ENCODE measurements around the gene CDH18.
A peak's percentile ranks its signal among the peaks of the same experiment; 100 is the strongest.

The CDH18 gene, protein sequence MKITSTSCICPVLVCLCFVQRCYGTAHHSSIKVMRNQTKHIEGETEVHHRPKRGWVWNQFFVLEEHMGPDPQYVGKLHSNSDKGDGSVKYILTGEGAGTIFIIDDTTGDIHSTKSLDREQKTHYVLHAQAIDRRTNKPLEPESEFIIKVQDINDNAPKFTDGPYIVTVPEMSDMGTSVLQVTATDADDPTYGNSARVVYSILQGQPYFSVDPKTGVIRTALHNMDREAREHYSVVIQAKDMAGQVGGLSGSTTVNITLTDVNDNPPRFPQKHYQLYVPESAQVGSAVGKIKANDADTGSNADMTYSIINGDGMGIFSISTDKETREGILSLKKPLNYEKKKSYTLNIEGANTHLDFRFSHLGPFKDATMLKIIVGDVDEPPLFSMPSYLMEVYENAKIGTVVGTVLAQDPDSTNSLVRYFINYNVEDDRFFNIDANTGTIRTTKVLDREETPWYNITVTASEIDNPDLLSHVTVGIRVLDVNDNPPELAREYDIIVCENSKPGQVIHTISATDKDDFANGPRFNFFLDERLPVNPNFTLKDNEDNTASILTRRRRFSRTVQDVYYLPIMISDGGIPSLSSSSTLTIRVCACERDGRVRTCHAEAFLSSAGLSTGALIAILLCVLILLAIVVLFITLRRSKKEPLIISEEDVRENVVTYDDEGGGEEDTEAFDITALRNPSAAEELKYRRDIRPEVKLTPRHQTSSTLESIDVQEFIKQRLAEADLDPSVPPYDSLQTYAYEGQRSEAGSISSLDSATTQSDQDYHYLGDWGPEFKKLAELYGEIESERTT

DNA sequence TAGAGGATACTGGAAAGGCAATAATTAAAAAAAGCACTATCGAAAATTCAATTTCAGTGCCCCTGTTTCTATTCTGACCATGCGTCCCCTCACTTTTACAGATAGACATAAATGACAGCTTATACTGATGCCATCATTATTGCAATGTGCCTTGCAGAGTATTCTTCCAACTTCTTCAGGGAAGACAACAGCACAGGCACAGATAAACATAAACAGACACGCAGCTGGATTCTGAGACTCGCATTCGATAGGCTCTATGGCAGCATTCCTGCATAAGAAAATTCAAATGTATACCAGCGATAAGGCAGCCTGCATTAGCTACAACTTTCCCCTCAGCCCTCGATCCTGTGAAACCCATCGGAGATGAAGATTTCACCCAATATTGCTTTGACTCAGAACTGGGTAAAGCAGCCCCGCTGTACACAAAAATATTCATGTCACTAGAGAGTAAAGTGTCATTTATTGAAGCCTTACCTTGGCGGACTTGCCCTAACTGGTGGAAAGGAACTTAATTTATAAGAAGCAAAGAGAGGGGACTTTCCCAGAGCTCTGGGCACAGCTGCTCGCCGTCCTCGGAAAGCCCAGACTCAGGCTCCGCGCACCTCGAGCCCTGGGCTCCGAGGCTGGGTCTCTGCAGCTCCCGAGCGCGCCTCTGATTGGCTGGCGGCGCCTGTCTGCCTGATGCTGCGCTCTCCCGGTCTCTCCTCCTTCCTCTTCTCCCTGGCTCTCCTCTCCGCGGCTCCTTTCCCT, at the start of gene CDH18:
CDH18 (minus strand) TSS at position 589 of the 750 bp plus-strand sequence. CDS start 149,214 bp downstream, outside the sequence.
- peak; percentile 78 for DNase-seq (ENCODE audit: low read depth, low spot score)

DNA sequence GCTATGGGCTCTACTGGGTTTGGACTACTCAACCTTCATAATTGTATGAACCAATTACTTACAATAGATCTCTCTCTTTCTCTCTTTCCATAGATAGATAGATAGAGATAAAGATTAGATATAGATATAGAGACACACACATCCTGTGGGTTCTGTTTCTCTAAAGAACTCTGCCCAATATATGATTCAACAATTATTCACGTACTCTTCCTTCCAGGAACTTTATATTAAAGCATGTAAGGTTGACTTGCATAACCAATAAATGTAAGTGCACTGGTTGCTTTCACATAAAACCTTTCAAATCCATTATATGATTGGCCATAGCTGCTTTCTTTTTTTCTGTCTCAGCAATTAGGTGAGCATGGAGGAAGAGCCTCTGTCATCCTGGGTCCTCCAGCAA, 46.7 kb upstream of the CDH18 start:
- DNase-seq (ENCODE audit: low read depth, low spot score) = no peak

DNA sequence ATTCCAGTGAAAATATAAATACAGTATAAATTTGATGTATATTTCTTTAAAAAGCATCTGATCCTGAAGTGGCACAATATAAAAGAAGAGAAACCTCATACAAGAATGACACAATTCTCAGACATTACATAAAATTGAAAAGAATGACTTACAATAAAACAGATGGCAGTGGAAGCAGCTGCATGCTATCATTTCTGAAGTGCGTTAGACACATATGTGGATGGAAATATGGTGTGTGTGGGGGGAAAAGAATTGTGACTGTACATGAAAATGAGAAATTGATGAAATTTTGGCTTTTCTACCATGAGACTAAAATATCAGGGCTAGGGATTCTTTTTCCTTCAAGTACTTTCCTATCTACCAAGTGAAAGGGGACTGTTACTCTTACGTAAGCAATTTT, 45.9 kb upstream of the CDH18 start:
- no peak for DNase-seq (ENCODE audit: low read depth, low spot score)

DNA sequence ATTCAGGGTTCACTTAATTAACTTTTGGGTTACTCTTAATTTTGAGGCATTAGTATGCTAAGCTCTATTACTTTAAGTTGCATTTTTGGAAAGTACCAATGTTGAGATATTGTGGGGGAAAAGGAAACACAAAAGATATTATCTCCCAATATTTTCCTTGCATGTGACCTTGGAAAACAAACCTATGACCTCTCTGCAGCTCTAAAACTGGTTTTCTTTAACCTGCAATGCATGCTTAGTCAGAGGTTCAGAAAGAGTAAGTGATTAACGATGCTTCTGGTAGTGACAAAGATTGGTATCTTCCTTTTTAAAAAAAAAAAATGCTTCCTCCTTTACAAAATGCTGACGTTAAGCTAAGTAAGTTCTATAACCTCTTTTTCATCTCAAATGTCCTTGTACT, 44.9 kb upstream of the CDH18 start:
- DNase-seq (ENCODE audit: low read depth, low spot score) = no peak

DNA sequence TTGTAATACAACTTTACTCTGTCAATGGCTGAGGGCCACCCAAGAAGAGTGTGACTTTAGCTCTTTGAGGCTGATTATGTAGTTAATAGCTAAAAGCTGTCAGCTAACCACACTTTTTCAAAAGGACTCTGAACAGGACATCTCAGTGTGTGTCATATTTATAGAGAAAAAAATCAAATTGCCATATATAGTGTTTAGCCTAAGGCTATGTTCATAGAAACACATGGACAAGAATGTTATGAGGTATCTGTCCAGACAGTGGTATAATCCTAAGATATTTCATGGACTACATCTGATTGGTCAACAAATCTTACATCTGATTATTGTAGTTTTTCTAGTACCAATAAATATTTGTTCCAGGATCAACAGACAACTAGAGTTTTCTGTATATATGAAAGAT, 42.1 kb upstream of the CDH18 start:
- no peak for DNase-seq (ENCODE audit: low read depth, low spot score)

DNA sequence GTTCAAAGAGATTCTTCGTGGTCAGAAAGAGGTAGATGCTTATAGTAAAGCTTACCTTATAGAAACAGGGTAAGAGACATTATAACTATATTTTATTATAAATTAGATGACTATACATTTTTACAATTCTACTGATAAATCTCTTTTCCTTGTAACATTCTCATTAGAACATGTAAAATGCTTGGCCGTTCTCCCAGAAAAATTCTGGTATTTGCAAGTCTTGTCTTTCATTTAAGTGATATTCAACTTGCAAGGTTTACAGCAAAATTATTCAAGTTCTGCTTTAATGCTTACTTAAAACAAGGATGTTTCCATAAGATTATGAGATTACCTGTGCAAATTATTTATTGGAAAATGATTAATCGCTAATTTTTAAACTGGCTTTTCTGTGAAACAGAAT, 41.3 kb upstream of the CDH18 start:
- no peak for DNase-seq (ENCODE audit: low read depth, low spot score)

DNA sequence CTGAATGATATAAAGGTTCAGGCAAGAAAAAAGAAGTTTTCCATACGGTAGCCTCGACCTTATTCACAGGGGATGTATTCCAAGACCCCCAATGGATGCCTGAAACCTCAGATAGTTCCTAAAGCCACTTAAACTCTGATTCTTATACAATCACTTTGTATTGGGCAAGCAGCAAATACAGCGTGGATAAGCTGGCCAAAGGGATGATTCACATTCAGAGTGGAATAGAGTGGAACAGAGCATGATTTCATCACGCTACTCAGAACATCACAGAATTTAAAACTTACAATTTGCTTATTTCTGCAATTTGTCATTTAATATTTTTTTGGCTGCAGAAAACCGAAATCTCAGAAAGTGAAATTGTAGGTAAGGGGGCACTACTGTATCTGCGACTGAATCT, 40.5 kb upstream of the CDH18 start:
- no peak for DNase-seq (ENCODE audit: low read depth, low spot score)

DNA sequence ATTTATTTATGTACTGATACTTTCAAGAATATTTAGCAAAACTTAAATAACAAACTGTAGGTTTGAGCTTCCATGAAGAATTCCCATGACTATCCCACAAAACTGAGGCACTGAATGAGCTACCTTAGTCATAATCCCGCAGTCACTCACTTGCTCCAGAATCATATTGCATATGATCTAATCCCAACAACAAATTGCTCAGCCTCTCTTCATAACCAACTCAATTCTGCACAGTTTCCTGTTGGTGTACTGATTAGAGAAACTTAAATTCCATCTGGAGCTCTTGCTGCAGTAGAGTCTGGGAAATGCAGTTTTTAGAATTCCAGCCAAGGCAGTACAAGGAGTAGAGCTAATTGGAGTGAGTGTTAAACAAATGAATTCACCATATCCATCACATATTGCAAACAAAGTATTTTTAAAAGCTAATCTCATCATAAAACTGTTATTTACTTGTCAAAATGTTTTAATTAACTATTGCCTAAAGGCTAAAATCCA, 35.7 kb upstream of the CDH18 start:
- no peak for DNase-seq (ENCODE audit: low read depth, low spot score)

DNA sequence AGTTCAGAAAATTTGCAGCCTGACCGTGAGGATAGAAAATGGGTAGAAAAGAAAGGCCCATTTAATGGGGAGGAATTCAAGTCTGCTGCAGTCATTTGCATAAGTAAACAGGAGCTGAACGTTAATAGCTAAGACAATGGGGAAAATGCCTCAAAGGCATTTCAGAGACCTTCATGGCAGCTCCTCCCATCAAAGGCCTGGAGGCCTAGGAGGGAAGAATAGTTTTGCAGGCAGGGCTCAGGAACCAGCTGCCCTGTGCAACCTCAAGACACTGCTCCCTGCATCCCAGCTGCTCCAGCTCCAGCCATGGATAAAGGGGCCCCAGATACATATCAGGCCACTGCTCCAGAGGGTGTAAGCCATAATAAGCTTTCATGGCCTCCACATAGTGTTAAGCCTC, 32.2 kb upstream of the CDH18 start:
- DNase-seq (ENCODE audit: low read depth, low spot score) = no peak

DNA sequence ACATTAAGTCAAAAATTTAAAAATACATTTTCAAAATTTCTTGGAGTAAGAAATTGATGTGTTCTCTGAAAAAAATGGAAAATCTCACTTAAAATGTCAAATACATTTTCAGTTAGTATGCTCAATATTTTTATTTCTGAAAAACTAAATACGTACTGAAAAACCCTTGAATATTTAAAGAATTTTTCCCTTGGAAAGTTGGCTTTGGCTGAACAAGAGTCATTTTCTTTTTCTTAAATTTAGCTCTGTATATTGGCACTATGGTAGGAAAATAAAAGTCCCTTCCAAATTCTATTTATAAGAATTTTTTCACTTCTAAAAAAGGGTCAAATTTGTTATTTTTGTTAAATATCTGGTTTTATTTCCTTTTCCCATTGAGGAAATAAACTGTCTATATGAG, 29.0 kb upstream of the CDH18 start:
- DNase-seq (ENCODE audit: low read depth, low spot score) = no peak

DNA sequence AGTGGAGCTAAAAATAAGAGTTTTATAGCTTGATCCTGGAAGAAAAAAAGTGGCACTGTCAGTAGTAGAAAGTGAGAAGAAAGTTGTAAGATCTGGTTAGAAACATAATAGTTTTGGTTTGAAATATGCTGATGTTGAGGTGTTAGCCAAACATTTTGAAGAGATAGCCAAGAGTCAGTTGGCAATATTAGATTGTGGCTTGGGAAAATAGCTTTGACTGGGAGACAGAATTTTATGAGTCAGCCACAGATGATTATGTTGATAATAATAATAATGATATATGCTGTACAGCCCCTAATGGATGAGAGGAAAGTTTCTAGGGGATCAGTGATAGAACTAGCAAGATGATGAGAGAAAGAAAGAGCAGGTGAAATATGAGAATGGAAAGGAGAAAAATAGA, 12.4 kb upstream of the CDH18 start:
- no peak for DNase-seq (ENCODE audit: low read depth, low spot score)

DNA sequence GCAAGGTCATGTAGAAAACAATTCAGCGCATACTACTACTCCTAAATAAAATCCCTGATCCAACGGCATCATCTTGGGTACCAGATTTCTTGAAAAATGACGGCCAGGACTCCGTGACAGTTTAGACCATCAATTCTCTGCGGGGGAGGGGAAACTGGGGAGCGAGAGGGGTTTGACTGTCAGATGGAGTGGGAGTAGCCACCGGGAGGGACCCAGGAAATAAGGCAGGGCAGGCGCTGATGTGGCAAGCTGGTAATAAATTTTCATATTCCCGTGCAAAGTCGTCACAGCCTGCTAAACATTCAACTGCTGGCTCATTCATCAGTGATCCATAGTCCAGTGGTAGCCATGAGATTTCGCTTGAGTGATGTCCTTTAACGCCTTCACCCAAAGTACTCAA, 457 bp upstream of the CDH18 start:
- no peak for DNase-seq (ENCODE audit: low read depth, low spot score)

DNA sequence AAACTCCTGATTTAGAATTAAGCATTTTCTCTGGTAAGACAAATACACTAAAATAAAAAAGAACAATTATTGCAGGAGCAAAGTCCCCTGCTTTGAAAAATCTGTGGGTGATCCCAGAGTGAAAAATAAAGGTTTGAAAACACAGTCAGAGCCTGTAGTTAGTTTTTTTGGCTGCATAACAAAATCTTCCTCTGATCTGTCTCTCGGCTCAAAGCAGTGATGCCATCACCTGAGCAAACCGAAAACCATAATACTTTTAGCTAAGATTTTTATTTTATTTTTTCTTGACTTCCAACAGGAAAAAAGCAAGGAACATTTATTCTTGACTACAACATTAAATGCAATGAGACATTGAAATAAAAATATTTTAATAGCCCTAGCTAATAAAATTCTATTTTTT, 1.2 kb downstream of the CDH18 start:
- no peak for DNase-seq (ENCODE audit: low read depth, low spot score)

DNA sequence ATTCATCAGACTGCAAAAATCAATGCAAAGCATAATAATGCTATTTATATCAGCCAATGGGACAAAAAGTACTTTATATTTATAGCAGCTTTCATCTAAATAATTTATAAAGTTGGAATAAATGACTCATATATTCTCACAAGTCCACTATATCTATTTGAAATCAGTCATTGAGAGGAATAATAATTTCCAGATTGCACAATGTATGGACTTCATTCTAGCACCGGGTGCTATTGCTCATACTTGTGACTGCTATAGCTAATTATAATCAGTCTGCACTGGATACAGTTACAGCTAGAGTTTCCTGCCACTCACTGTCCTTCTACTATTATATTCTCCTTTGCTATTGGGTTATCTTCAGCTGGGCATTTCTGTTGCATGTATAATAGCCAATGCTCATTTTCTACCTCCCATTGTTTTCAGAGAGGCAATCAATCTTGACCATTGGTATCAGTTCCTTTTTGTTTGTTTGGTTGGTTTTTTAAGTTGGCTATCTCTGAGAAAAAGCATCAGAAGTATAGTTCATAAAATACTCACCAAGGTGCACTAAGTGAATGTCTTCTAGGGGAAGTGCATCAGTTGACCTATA, 1.9 kb downstream of the CDH18 start:
- DNase-seq (ENCODE audit: low read depth, low spot score) = no peak

DNA sequence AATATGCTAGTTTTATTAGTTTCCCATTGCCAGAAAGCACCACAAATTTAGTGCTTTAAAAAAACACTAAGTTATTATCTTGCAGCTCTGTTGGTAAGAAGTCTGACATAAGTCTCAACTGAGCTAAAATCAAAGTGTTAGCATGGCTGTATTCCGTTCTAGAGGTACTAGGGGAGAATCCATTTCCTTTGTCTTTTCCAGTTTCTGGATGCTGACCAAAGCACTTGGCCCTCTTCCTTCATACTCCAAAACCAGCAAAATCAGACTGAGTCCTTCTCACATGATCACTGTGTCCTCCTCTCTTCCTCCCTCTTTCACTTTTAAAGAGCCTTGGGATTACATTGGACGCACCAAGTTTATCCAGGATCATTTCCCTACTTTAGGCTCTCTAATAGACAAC, 9.5 kb downstream of the CDH18 start:
- DNase-seq (ENCODE audit: low read depth, low spot score) = no peak

DNA sequence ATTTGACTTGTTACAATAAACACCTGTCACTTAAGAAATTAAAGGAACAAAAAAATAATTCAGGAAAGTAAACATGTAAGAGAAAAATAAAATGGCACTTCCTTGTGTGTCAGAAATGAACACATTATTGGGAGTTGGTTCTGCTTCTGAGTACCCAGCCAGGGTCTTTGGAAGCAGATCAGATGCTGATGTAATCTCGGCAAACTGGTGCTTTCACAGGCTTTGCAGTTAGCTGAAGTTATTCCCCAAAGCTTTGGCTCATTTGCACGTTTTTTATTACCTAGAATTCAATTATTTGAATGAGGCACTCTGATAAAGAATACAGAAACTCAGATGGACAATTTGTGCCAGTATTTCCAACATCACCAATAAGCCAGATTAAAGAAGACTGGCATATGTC, 10.9 kb downstream of the CDH18 start:
- DNase-seq (ENCODE audit: low read depth, low spot score) = no peak

DNA sequence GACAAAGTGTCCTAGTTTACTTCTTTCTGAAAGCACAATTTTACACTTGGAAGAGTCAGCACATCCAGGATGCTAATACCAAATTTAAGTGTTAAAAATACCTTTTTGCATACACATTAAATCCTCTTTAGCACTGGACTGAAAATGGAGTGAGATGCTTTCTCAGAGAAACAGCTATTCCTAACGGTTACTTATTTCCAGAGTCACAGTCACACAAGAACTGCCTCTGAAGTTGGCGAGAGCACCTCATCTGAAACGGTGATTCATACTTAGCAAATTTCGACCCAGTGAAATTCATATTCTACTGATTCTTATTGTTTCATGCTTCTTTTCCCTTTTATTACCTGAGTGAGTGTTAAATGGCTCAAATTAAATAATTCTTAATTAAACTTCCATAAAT, 12.2 kb downstream of the CDH18 start:
- DNase-seq (ENCODE audit: low read depth, low spot score) = no peak

DNA sequence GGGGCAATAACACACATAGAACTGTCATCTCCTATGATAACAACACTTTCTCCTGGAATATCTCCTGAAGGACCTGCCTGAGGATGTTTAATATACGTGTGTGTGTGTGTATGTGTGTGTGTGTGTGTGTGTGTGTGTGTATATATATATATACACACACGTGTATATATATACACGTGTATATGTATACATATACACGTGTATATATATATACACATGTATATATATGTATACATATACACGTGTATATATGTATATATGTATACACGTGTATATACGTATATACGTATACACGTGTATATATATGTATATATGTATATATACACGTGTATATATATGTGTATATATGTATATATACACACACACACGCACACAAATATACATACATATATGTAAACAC, 27.5 kb downstream of the CDH18 start:
- no peak for DNase-seq (ENCODE audit: low read depth, low spot score)

DNA sequence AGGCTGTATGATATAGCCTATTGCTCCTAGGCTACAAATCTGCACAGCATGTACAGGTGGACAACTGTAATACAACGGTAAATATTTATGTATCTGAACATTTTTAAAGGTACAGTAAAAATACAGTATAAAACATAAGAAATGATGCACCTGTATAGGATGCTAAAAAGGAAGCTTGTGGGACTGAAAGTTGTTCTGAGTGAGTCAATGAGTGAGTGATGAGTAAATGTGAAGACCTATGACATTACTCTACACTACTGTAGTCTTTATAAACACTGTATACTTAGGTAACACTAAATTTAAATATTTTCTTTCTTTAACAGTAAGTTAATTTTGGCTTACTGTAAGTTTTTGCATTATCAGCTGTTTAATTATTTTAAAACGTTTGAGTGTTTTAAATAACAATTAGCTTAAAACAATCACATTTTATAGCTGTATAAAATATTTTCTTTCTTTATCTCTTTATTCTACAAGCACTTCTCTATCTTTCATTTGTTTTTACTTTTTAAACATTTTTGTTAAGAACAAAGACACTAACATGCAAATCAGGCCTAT, 28.1 kb downstream of the CDH18 start:
- DNase-seq (ENCODE audit: low read depth, low spot score) = no peak

DNA sequence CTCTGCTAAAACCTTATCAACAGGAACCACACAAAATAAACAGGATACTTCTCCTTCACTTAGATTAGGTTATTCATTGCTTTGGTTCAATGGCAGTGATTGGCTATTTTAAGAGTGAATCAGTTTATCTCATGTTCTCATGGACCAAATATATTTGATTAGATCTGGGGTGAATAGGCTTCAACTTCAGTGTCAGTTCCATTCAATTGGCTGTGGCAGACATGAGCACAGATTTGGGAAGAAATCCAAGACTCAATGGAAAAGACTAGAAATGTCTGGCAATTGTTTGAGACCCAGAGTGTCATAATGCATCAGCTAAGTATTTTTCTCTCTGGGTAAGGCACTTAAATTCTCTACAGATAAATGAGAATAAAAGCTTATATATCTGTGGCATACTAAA, 37.1 kb downstream of the CDH18 start:
- peak; percentile 1 for DNase-seq (ENCODE audit: low read depth, low spot score)

DNA sequence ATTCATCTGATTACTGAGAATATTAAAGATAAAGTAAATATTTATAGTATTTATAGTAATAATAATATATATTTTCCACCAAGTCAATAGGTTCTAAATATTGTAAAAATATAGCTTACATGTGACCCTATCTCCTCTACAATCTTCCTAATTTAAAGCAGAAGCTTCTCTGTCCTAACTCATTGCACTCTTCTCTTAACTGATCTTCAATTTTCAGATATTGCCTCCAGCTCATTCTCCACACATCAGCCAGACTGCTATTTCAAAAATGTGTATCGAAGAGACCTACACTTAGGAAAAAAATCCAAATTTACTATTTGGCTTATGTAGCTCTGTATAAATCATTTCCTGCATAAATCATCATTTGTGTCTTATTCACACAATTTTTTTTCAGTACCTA, 47.8 kb downstream of the CDH18 start:
- DNase-seq (ENCODE audit: low read depth, low spot score) = no peak

DNA sequence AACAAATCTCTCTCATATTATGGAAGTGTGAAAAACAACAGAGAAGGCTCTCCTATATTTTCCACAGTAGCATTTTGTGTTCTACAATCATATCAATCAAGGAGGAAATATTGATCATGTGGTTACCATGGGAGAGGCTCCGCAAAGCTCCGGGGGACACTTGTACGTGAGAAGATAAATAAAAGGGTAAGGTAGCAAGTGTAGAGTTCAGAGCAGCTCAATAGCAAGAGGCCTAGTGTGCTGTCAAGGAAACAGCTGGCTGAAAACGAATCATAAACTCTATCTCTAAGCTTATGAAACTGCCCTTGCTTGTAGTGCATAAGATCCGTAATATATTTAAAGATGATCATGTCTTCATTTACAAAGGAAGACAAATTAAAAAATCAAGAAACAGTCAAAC, 57.5 kb downstream of the CDH18 start:
- DNase-seq (ENCODE audit: low read depth, low spot score) = no peak
